Ovary (tissue), 9 donors: ENCODE measurements around the gene PSMC1. TPM values are rescaled to one million over a fixed set of nuclear protein-coding genes. Genes with fewer than 3 reads are reported as not detected.
"Not testable (repeated sequence)": the region's sequence is repeated elsewhere in the genome, so short reads cannot be mapped to it uniquely, and the experiment has no call there.

Experiments used
- DNase-seq, 5 donors: peaks; one replicate each; pipeline ENCODE4 v3.0.0-alpha.2; 2019 to 2020
- H3K27ac ChIP-seq, 2 donors: fragments of 200-600 bp; one replicate each; pipeline versions ENCODE4 v1.5.1 to v1.8.0; 2019 to 2022
- H3K27me3 ChIP-seq: fragments of 200-600 bp; one replicate; pipeline ENCODE4 v1.8.0; 2022
- H3K36me3 ChIP-seq: fragments of 200-600 bp; sonication (generic); one replicate; pipeline ENCODE4 v1.5.1; 2019
- H3K4me1 ChIP-seq: one replicate; pipeline ENCODE4 v1.8.1; 2013; ENCODE audit warnings: mild to moderate bottlenecking, moderate library complexity; ENCODE audit not compliant: insufficient read depth
- H3K4me3 ChIP-seq: fragments of 200-600 bp; sonication (generic); one replicate; pipeline ENCODE4 v1.5.1; 2017
- H3K9me3 ChIP-seq, 2 donors: fragments of 200-600 bp in 1 of 2; sonication (generic) in 1 of 2; one replicate each; pipeline versions ENCODE4 v1.5.1 to v1.8.1; 2013 to 2019; ENCODE audit warnings: mild to moderate bottlenecking in 1 of 2, moderate library complexity in 1 of 2
- CTCF ChIP-seq, 3 donors: fragments of 450-650 bp in 2 of 3; fragments of 200-600 bp in 1 of 3; IDR thresholded peaks; one replicate each; pipeline versions ENCODE4 v1.5.1 to v1.8.0; 2016 to 2022; ENCODE audit warnings: antibody characterized with exemption in 3 of 3, mild to moderate bottlenecking in 1 of 3
- EP300 ChIP-seq: sonication (generic); formaldehyde crosslinking; IDR thresholded peaks from one replicate; pipeline ENCODE4 v1.6.1; 2017; ENCODE audit warnings: antibody characterized with exemption
- POLR2A ChIP-seq: fragments of 450-650 bp; IDR thresholded peaks from one replicate; pipeline ENCODE4 v1.6.1; 2017; ENCODE audit warnings: antibody characterized with exemption, mild to moderate bottlenecking, moderate library complexity
- WGBS, 3 donors: extraction: QIAGEN DNeasy Blood & Tissue Kit in 1 of 3; methylation state at CpG; one replicate each; pipeline versions ENCODE4 v1.1.5 to v1.1.7; 2013 to 2017; 5-methylcytosine and 5-hydroxymethylcytosine counted together
- intact Hi-C, 4 donors: fragments of 100-400 bp; cut with DNase I; formaldehyde crosslinking; loops; one replicate each; pipeline versions ENCODE4 v1.11.0 to v1.15.1; 2022 to 2023
- polyA plus RNA-seq, 2 donors: library from polyadenylated mRNA; stranded (reverse); fragments of 200-250 nt in 1 of 2; fragments of 350-450 nt in 1 of 2; fragmentation: Illumina TruSeq in 1 of 2; extraction: RNeasy Lipid Tissue Mini Kit (QIAGEN cat#74804) in 1 of 2; gene quantifications; one replicate each; pipeline ENCODE4 v1.2.3, GENCODE V29; 2013 to 2014
- total RNA-seq, 7 donors: library from RNA; depleted of rRNA in 2 of 7; stranded (reverse); fragments of >200 nt in 2 of 7; fragmentation: NEBNext Ultra II Directional in 3 of 7; extraction: Animal tissue kit (Norgen Biotek cat#: 25700) in 3 of 7; gene quantifications; one replicate each; pipeline versions ENCODE4 v1.1.0 to v1.2.4, GENCODE V29; 2016 to 2023
- donor health status: DM: no; HTN: no; CAD: no; lungs with moderate emphysema.
- donor health status: DM: no; HTN: no; CAD: no.
- donor health status: Bipolar disorder and iron deficiency.
- donor health status: DM: yes; HTN: yes; CAD: no.
- donor health status: DM: no; HTN: no; CAD: no.
- donor health status: DM: yes; HTN: yes; CAD: no.

The PSMC1 gene
- total and polyA plus RNA-seq, 9 donors: 32.3 to 212 (median 66.8) TPM

- H3K9me3 ChIP-seq: peaks cover 0 to 12% of the 10 kb centered on the region in 2 donors
- intact Hi-C loops: no loop called here
Measured at GRCh38 chr14:90239139-90239538, 17.2 kb upstream of the PSMC1 start.

GRCh38 chr14:90242444-90242843 lies 13.9 kb upstream of the PSMC1 start:
- H3K4me1 ChIP-seq: no peaks in the 10 kb centered on the region
- H3K27ac ChIP-seq: no peak overlapping the region
- TF ChIP-seq CTCF (IDR thresholded peaks at IDR 0.05): no peak
- no peak for TF ChIP-seq POLR2A
- no peak for TF ChIP-seq EP300
- intact Hi-C loops: no loop called here
- no peaks in the 10 kb centered on the region for H3K27me3 ChIP-seq
- no peaks in the 10 kb centered on the region for H3K36me3 ChIP-seq
- H3K9me3 ChIP-seq: peaks cover 0 to 12% of the 10 kb centered on the region in 2 donors
- DNase-seq: no peak
- H3K4me3 ChIP-seq: no peak overlapping the region

More at GRCh38 chr14:90239139-90239538, 17.2 kb upstream of the PSMC1 start:
- no peak for DNase-seq
- no peak overlapping the region for H3K4me3 ChIP-seq
- no peak for TF ChIP-seq CTCF (IDR thresholded peaks at IDR 0.05)
- TF ChIP-seq EP300: no peak
- TF ChIP-seq POLR2A: no peak
- no peak overlapping the region for H3K27ac ChIP-seq
- no peaks in the 10 kb centered on the region for H3K27me3 ChIP-seq
- WGBS, 3 donors: 76 to 85% (median 83%) methylated on average over 3 of the region's 3 CpGs
- H3K4me1 ChIP-seq: no peaks in the 10 kb centered on the region
- no peaks in the 10 kb centered on the region for H3K36me3 ChIP-seq

- no peaks in the 10 kb centered on the region for H3K36me3 ChIP-seq
- intact Hi-C loops: no loop called here
- WGBS, 3 donors: 91 to 96% (median 92%) methylated on average over 4 of the region's 4 CpGs
- DNase-seq: no peak
- no peak for TF ChIP-seq EP300
- TF ChIP-seq POLR2A: no peak
- no peak for TF ChIP-seq CTCF (IDR thresholded peaks at IDR 0.05)
- H3K4me1 ChIP-seq: no peaks in the 10 kb centered on the region
- H3K27me3 ChIP-seq: no peaks in the 10 kb centered on the region
- no peak overlapping the region for H3K4me3 ChIP-seq
- H3K27ac ChIP-seq: no peak overlapping the region
- no peaks in the 10 kb centered on the region for H3K9me3 ChIP-seq
Measured at GRCh38 chr14:90246936-90247335, 9.4 kb upstream of the PSMC1 start.

GRCh38 chr14:90247441-90247840 lies 8.9 kb upstream of the PSMC1 start:
- H3K36me3 ChIP-seq, H3K27ac ChIP-seq, H3K27me3 ChIP-seq, intact Hi-C loops, H3K9me3 ChIP-seq, H3K4me1 ChIP-seq, DNase-seq, H3K4me3 ChIP-seq: not testable (repeated sequence)
- WGBS, 3 donors: 84 to 89% (median 85%) methylated on average over 10 of the region's 10 CpGs

GRCh38 chr14:90248594-90248993 lies 7.8 kb upstream of the PSMC1 start:
- intact Hi-C loops: no loop called here
- H3K27ac ChIP-seq: no peak overlapping the region
- DNase-seq: no peak
- TF ChIP-seq CTCF (IDR thresholded peaks at IDR 0.05) (no peak), EP300 (no peak), POLR2A (no peak)
- no peaks in the 10 kb centered on the region for H3K27me3 ChIP-seq
- H3K4me1 ChIP-seq: no peaks in the 10 kb centered on the region
- no peaks in the 10 kb centered on the region for H3K36me3 ChIP-seq
- H3K4me3 ChIP-seq: no peak overlapping the region
- WGBS, 3 donors: 15 to 35% (median 15%) methylated on average over 2 of the region's 2 CpGs
- no peaks in the 10 kb centered on the region for H3K9me3 ChIP-seq
